HG03432 (cell line): ENCODE data around the gene KLHL26.

Source experiments
- ATAC-seq: cut with Tn5 transposase; IDR thresholded peaks from one replicate; pipeline ENCODE4 v1.9.1; 2021; ENCODE audit warnings: mild to moderate bottlenecking, moderate library complexity; ENCODE audit not compliant: unreplicated experiment

The KLHL26 gene

GRCh38 chr19:18601875-18602274 is 35.0 kb upstream of the KLHL26 start:
- no peak for ATAC-seq

GRCh38 chr19:18603255-18603957 is 33.4 kb upstream of the KLHL26 start:
- ATAC-seq: no peak

GRCh38 chr19:18603958-18604819 is 32.6 kb upstream of the KLHL26 start:
- ATAC-seq: no peak

GRCh38 chr19:18604820-18605159 is 32.0 kb upstream of the KLHL26 start:
- no peak for ATAC-seq

GRCh38 chr19:18605196-18605545 is 31.7 kb upstream of the KLHL26 start:
- ATAC-seq: no peak

- no peak for ATAC-seq
Observed at GRCh38 chr19:18605546-18606280, 31.1 kb upstream of the KLHL26 start.

- no peak for ATAC-seq
Observed at GRCh38 chr19:18606281-18607225, 30.3 kb upstream of the KLHL26 start, which contains the start of gene CRLF1. Gene CRLF1, minus strand, starts transcription at chr19:18606799. Its CDS starts 143 bp downstream, at chr19:18606656.

GRCh38 chr19:18607226-18608101 is 29.4 kb upstream of the KLHL26 start:
- ATAC-seq: no peak

- ATAC-seq: no peak
Observed at GRCh38 chr19:18608102-18608804, 28.6 kb upstream of the KLHL26 start.

- ATAC-seq: no peak
Observed at GRCh38 chr19:18608805-18609716, 27.8 kb upstream of the KLHL26 start.

GRCh38 chr19:18609717-18610051 is 27.1 kb upstream of the KLHL26 start:
- no peak for ATAC-seq

- no peak for ATAC-seq
Observed at GRCh38 chr19:18610245-18610555, 26.6 kb upstream of the KLHL26 start.

- no peak for ATAC-seq
Observed at GRCh38 chr19:18610556-18611326, 26.1 kb upstream of the KLHL26 start.

GRCh38 chr19:18611327-18612050 is 25.3 kb upstream of the KLHL26 start:
- ATAC-seq: no peak

- ATAC-seq: no peak
Observed at GRCh38 chr19:18612051-18612771, 24.6 kb upstream of the KLHL26 start.
